Testis (tissue), 2 donors: ENCODE data around the gene MYO18A.

Source experiments
- POLR2A ChIP-seq: fragments of 450-650 bp; IDR thresholded peaks from one replicate; pipeline ENCODE4 v1.6.1; 2017; ENCODE audit warnings: antibody characterized with exemption, mild to moderate bottlenecking, moderate library complexity
- TF ChIP-seq, protein P1 (sequence below), 3 experiments: fragments of 450-650 bp in 2 of 3; fragments of 200-600 bp in 1 of 3; sonication (generic) in 1 of 3; IDR thresholded peaks; one replicate each; pipeline ENCODE4 v1.5.1; 2016 to 2019; ENCODE audit warnings: antibody characterized with exemption in 3 of 3, mild to moderate bottlenecking in 2 of 3, moderate library complexity in 1 of 3

DNA sequence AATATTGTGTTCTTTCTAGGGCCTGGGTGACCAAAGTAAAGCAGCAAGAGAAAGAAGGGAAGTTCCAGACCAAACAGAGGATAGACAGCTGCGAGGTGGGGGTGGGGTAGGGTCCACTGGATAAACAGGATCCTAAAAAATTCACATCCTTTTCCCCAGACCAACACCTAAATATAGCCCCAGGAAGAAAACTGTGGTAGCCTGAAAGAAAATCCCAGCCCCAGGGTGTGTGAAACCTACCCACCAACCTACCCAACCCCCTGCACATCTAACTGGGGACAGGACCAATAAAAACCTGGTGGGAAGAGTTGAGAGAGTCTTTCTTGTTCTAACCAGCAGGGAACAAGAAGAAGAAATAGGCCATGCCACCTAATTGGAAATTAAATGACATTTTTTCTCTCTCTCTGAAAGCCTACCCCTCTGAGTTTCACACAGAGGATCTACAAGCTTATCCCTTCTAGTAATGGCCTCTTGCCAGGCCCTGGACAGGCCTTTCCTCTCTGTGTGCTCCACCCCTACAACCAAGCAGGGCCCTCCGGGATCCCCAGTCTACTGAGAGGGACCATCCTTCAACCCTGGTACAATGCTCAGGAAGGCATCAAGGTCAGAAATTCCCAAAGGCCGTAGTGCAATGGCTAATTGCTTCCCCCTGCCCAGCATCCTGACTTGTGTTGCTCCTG lies 12.0 kb downstream of the MYO18A start:
- TF ChIP-seq, protein P1, sequence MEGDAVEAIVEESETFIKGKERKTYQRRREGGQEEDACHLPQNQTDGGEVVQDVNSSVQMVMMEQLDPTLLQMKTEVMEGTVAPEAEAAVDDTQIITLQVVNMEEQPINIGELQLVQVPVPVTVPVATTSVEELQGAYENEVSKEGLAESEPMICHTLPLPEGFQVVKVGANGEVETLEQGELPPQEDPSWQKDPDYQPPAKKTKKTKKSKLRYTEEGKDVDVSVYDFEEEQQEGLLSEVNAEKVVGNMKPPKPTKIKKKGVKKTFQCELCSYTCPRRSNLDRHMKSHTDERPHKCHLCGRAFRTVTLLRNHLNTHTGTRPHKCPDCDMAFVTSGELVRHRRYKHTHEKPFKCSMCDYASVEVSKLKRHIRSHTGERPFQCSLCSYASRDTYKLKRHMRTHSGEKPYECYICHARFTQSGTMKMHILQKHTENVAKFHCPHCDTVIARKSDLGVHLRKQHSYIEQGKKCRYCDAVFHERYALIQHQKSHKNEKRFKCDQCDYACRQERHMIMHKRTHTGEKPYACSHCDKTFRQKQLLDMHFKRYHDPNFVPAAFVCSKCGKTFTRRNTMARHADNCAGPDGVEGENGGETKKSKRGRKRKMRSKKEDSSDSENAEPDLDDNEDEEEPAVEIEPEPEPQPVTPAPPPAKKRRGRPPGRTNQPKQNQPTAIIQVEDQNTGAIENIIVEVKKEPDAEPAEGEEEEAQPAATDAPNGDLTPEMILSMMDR (IDR thresholded peaks at IDR 0.05) = no peak
- TF ChIP-seq POLR2A = no peak
